SHP77 (cell line): ENCODE data around the gene MAN2A1.

ENCODE experiments used
- DNase-seq, 2 experiments: peaks; one replicate each; lab custom pipeline; 2025; lab: John Stamatoyannopoulos, UW

Gene MAN2A1

GRCh38 chr5:109681763-109682162, 8.0 kb upstream of the MAN2A1 start:
- no peak for DNase-seq

DNA sequence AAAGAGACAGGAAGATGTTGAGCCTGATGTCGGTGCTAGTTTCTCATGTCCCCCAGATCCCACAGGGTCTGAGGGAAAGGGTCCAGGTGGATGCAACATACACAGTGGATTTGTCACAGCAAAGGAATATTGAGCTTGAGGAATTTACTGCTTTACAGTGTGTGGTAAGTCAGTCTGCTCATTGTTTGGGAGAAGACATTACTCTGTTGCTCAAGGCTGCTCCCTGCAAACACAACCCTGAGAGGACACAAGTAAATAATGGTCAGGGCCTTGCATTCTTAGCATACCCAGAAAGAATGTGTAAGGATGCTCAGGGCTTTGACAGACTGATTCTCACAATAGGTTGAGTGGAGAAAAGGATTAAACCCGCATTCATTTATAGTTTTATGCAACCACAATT, 7.3 kb upstream of the MAN2A1 start:
- no peak for DNase-seq

- no peak for DNase-seq
Observed at GRCh38 chr5:109685916-109686315, 3.8 kb upstream of the MAN2A1 start.

GRCh38 chr5:109688630-109688969, 1.1 kb upstream of the MAN2A1 start:
- DNase-seq = peak; percentile 81 to 87

DNA sequence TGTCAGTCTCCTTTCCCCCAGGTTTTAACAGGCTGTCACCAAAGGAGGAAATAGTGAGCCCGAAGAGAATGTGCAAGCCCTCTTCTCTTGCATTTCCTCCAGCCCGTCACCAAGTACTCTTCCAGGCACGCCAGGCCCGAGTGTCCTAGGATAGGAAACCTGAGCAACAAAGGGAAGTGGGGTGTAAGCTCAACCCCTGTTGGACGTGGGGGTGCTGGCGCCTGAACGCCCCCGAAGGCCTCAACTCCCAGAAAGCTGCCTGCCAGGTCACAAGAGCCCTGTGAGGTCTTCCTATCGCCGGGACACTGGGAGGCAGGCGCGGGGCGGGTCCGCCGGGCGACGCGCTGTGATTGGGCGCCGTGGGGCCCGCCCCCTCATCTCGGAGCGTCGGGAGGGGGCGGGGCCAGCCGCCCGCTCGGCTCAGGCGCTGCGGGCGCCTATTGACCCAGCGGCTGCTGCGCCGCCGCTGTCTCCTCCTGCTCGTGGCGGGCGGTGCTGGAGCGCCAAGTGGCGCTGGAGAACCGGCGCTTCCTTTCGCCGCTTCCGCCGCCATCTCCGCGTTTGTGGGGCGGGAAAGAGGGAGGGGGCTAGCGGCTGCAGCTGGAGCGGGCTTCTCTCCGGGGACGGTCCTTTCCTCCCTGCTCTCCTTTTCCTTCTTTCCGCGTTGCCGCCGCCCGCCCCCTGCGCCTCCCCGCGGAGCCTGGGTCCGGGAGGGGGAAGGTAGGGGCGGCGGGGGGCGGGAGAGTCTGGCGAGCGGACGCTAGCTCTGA, 572 bp upstream of the MAN2A1 start:
- peak; percentile 89 to 95 for DNase-seq

DNA sequence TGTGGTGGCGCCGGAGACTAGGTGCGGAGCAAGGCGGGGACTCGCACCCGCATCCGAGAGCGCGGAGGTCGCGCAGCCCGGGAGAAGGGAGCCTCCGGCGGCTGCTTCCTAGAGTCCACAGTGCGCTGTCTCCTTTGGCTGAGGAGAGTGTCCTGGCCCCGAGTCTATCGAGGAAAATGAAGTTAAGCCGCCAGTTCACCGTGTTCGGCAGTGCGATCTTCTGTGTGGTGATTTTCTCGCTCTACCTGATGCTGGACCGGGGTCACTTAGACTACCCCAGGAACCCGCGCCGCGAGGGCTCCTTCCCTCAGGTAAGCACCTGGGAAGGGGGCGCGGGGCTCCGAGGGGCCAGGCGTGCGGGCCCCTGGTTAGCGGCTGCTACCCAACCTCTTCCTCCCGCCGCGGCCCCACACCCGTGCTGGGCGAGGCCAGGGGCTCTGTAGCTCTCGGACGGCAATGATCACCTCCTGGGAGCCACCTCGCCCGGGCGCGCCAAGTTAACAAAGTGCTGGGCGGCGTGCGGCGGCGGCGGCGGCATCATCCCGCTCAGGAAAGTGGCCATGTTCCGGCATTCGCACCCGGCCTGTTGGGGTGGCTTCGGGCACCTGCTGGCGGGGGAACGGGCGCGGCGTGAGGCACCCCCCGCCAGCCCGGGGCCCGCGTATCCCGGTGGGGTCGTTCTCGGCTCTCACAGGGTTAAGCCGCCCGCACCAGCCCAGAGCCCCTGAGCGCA, 681 bp downstream of the MAN2A1 start:
- DNase-seq = peak; percentile 32 to 46

GRCh38 chr5:109690975-109691574, 1.3 kb downstream of the MAN2A1 start:
- peak; percentile 63 to 66 for DNase-seq

GRCh38 chr5:109691996-109692395, 2.3 kb downstream of the MAN2A1 start:
- DNase-seq = no peak

DNA sequence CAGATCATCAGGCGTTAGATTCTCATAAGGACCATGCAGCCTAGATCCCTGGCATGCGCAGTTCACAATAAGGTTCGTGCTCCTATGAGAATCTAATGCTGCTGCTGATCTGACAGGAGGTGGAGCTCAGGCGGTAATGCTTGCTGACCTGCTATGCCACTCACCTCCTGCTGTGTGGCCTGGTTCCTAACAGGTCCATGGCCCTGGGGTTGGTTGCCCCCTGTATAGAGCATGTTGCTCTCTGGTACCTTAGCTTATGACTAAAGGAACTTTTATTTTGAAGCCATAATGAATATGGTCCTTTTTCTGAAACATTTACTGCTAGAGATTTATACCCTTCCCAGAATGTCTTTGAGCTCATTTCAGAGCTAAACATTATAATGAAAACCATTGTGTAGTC, 3.1 kb downstream of the MAN2A1 start:
- no peak for DNase-seq

DNA sequence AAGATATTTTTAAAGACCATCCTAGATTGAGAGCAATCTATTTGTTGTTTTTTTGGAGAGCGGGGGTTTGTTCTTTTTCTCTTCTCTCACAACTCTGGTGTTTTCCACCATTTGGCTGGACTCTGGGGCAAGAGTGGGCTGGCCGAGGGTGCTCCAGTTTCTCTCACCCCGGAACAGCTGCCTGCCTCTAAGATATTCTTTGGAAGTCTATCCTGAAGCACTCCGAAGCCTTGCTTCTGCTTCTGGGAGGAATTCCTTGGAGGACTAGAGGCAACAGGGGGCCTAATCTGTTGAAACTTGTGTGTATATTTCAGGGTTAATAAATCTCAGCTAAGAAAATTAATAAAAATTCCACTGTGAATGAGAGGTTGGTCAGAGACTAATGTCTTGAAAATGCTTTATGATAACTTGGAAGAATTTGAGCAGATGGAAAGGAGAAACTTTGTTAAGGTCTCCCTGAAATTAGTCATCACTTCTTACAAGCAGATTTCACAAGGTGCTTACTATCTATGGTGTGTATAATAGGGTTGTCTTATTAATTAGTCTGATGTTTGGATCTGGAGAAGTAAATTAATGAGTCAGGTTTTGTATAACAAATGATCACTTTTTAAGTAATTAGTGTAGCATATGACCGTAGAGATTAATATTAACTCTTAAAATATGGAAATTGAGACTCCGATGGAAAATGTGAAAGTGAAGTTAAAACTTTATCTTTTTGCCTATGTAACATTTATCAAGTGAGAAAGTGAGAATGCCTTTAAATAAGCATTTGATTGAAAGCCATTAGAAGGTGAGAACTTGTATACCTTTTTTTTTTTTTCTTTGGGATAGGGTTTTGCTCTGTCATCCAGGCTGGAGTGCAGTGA, 4.0 kb downstream of the MAN2A1 start:
- no peak for DNase-seq

- DNase-seq = no peak
Observed at GRCh38 chr5:109694451-109694891, 4.7 kb downstream of the MAN2A1 start.

DNA sequence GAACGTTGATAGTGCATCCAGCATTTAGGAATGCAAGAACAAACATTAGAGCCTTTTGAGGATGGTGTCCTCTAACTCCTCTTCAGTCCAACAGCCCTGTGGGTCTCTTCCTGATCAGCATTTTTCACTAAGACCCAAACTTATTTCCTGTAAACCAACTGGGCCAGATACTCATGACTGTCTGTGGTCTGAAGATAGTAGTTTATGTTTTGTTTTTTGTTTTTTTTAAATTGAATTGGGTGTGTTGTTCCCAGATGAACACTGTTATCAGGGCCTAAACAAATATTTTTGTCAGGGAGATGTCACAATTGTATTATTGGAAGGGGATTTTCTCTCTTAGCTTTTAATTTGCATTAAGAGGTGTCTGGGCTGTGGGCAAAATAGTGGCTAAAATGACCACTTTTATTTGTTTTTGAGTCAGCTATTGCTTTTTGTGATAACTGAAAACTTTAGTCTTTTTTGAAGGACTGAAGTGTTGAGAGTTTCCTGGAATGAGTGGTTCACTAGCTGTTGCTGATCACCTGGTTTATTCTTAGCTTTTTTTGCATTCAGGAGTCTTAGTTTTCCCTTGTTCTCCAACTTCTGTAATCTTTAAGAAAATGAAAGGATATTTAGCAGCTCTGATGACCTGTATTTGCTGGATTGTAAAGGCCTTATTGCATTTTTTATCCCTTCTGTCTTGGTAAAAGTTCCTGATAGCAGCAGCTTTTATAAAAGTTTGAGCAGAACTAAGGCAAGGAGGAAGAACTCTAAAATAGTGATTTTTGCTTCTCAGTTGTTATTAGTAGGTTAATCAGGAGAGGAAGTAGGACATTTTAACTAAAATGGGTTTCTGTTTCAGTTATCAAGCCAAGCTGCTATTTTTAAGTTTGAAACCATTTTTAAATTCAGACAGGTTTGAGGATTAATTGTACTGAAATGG, 5.5 kb downstream of the MAN2A1 start:
- DNase-seq = no peak

DNA sequence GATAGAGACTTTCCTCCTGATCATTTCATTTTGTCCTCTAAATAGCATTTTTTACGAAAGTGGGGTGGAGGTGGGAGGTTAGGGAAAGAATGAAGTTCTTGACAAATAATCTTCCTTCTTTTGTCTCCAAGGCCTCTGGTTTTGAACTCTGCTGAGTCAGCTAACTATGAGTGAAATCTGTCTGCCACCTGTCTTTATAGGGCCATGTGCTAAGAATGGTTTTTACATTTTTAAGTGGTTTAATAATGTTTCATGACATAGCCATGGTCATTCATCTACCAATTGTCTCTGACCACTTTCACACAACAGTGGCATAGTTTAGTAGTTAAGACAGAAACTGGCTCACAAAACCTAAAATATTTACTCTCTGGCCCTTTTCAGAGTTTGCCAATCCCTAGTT, 7.6 kb downstream of the MAN2A1 start:
- no peak for DNase-seq

GRCh38 chr5:109700516-109701153, 10.9 kb downstream of the MAN2A1 start:
- DNase-seq = no peak

DNA sequence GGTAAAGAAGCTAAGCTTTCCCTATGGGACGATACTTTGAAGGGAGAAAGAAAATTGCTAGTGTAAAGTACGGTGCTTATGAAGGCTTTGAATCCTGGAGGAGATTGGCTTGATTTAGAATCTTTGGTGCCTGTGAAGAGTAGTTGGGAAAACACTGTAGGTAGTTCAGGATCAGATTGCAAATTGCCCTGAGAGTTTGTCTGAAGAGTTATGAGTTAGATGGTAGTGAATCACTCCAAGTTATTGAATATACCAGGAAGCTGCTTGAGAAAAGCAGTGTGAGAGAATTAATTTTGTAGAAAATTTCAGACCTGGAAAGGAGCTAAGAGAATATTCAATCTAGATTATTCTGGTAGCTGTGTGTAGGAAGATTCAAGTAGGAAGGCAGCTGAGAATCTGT, 11.5 kb downstream of the MAN2A1 start:
- no peak for DNase-seq

DNA sequence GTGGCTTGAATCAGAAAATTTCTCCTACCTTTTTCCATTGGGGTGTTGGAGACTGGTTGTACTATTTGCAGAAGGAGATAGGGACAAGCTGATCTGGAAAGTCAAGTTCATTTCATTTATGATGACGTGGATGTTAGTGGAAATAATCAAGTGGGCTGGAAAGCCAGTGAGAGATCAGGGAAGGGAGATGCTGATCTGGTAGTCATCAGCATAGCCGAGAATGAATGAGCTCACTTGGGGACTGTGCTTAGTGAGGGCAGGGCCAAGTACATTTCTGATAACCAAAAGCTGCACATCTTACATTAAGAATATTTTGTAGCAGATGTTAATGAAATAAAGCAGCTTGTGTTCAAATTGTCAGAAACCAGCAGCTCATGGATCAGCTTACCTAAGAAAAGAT, 12.1 kb downstream of the MAN2A1 start:
- no peak for DNase-seq

- no peak for DNase-seq
Observed at GRCh38 chr5:109703166-109703565, 13.4 kb downstream of the MAN2A1 start.

DNA sequence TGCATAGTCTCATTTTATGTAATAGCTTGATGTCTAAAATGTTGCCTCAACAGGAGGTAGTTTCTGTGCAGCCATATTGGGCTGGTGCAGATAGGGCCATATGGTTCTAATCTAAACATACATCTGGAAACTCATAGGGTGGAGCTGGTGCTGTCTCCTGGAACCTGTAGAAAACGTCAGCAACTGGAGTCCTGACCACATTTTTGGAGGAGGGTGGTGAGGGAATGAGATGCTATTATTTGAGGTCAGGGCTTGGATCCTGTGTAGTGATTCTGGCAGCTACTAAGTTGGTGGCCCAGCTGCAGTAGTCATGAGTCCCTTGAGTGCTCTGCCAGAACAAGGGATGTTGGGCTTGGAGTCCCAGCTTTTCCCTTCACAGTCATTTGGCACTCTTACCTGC, 14.1 kb downstream of the MAN2A1 start:
- DNase-seq = no peak

DNA sequence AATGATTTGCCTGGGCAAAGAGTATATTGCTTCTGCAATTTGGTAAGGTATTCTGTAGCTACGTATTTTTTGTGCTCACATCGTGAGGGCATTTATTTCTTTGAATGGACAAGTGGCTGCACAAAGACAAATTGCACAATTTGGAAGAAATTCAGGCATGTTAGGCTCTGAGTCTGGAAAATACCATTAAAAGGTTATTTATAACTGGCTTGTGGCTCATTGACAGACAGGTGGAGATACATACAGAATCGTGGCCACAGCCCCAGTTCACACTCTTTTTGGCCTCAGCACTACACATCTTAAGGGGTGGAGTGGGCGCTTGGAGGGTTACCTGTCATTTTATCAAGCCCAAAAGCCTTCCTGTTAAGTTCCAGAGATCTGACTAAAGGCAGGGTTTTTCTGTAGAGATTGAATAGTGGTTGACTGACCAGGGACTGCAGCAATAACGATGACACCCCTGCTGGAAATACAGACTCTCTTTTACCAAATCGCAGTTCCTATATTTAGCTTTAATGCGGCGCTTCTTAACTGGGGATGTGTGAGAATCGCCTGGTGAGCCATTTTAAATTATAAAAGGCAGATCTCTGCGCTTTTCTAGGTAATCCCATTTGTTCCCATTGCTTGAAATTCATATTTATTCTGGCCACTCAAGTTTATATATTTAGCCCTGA, 14.7 kb downstream of the MAN2A1 start:
- DNase-seq = no peak

- DNase-seq = no peak
Observed at GRCh38 chr5:109705596-109705995, 15.9 kb downstream of the MAN2A1 start.
